Stomach (tissue), 9 donors: ENCODE measurements around the gene MISP. TPM values are rescaled to one million over a fixed set of nuclear protein-coding genes. Genes with fewer than 3 reads are reported as not detected.
"Not testable (repeated sequence)": the region's sequence is repeated elsewhere in the genome, so short reads cannot be mapped to it uniquely, and the experiment has no call there.

Experiments used
- DNase-seq, 2 donors: peaks; one replicate each; pipeline versions ENCODE4 v3.0.0 to v3.0.0-alpha.2; 2013 to 2019
- H3K27ac ChIP-seq, 5 donors: fragments of 200-600 bp in 4 of 5; sonication (generic) in 4 of 5; one replicate each; pipeline ENCODE4 v1.5.1; 2013 to 2019; ENCODE audit warnings: mild to moderate bottlenecking in 1 of 5, moderate library complexity in 1 of 5
- H3K27me3 ChIP-seq, 3 donors: fragments of 200-600 bp; sonication (generic); one replicate each; pipeline ENCODE4 v1.5.1; 2017 to 2019; ENCODE audit warnings: mixed run types in 1 of 3
- H3K36me3 ChIP-seq, 4 donors: fragments of 200-600 bp; sonication (generic); 1 replicate in 3 of 4; 2 replicates in 1 of 4; pipeline ENCODE4 v1.5.1; 2016 to 2019
- H3K4me1 ChIP-seq, 4 donors: fragments of 200-600 bp; sonication (generic); one replicate each; pipeline ENCODE4 v1.5.1; 2016 to 2019
- H3K4me3 ChIP-seq, 4 donors: fragments of 200-600 bp; sonication (generic) in 3 of 4; one replicate each; pipeline ENCODE4 v1.5.1; 2016 to 2019; ENCODE audit warnings: mild to moderate bottlenecking in 1 of 4
- H3K9me3 ChIP-seq, 4 donors: fragments of 200-600 bp; sonication (generic); one replicate each; pipeline ENCODE4 v1.5.1; 2016 to 2019
- EP300 ChIP-seq: sonication (generic); formaldehyde crosslinking; IDR thresholded peaks from one replicate; pipeline ENCODE4 v1.6.1; 2017; ENCODE audit warnings: antibody characterized with exemption
- POLR2A ChIP-seq, 4 donors: fragments of 450-650 bp; IDR thresholded peaks; one replicate each; pipeline ENCODE4 v1.6.1; 2016; ENCODE audit warnings: antibody characterized with exemption in 4 of 4, control low read depth in 2 of 4, mild to moderate bottlenecking in 1 of 4, moderate library complexity in 1 of 4
- POLR2AphosphoS5 ChIP-seq, 3 donors: sonication (generic); formaldehyde crosslinking; IDR thresholded peaks; one replicate each; pipeline ENCODE4 v1.6.1; 2016; ENCODE audit warnings: antibody characterized with exemption in 3 of 3
- WGBS, 5 donors: extraction: QIAGEN DNeasy Blood & Tissue Kit in 3 of 5; methylation state at CpG; one replicate each; pipeline versions ENCODE4 v1.1.5 to v1.1.7; 2013 to 2018; 5-methylcytosine and 5-hydroxymethylcytosine counted together
- intact Hi-C: fragments of 100-400 bp; cut with DNase I; formaldehyde crosslinking; loops from one replicate; pipeline ENCODE4 v1.15.1; 2023; ENCODE audit warnings: low total_unique reads
- polyA plus RNA-seq, 3 donors: library from polyadenylated mRNA; stranded (reverse); fragments of 200-250 nt; gene quantifications; one replicate each; pipeline ENCODE4 v1.2.3, GENCODE V29; 2013
- total RNA-seq, 5 donors: library from RNA; depleted of rRNA; stranded (reverse); fragments of >200 nt; gene quantifications; one replicate each; pipeline versions ENCODE4 v1.1.0 to v1.2.3, GENCODE V29; 2014 to 2016
- TF ChIP-seq, protein P1 (sequence below), 7 experiments: fragments of 450-650 bp in 4 of 7; fragments of 200-600 bp in 3 of 7; sonication (generic) in 3 of 7; IDR thresholded peaks; one replicate each; pipeline ENCODE4 v1.5.1; 2016 to 2019; ENCODE audit warnings: antibody characterized with exemption in 7 of 7, control low read depth in 2 of 7, mild to moderate bottlenecking in 1 of 7
- donor health status: healthy with polysubstance abuse.
- donor health status: Bipolar disorder and iron deficiency.
- donor health status: healthy.

Gene MISP
- total and polyA plus RNA-seq, 8 donors: 2.1 to 149 (median 12.7) TPM

GRCh38 chr19:725461-726089, 25.3 kb upstream of the MISP start:
- 82 to 93% (median 86%) methylated on average over 10 to 13 of the region's 13 CpGs for WGBS, 5 donors

DNA sequence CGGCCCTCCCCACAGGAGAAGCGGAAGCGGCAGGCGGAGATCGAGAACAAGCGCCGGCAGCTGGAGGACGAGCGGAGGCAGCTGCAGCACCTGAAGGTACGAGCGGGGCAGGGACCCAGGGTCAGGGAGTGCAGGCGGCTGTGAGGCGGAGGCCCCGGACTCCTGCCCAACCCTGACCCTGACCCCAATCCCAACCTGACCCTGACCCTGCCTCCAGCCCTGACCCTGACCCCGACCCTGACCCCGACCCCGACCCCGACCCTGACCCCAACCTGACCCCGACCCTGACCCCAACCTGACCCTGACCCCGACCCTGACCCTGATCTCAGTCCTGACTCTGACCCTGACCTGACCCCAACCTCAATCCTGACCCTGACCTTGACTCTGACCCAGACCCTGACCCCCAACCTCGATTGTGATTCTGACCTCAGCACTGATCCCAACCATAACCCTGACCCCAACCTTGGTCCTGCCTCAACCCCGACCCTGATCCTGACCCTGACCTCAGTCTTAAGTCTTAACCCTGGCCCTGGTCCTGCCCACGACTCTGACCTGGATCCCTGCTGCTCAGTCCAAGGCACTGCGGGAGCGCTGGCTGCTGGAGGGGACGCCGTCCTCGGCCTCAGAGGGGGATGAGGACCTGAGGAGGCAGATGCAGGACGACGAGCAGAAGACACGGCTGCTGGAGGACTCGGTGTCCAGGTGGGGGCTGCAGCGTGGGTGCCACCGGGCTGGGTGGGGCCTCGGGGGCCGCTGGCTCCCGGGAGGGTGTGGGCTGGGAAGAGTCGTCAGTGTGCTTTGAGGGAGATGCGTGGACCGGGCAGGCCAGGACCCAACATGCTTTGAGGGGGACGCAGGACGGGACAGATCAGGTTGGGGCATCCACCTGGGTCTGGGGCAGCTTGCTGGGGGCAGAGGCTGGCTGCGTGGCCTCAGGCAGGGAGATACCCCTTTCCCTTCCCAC, 23.6 kb upstream of the MISP start:
- 73 to 87% (median 80%) methylated on average over 37 to 43 of the region's 43 CpGs for WGBS, 5 donors

More at GRCh38 chr19:725461-726089, 25.3 kb upstream of the MISP start:
- no peak for DNase-seq
- no peak overlapping the region for H3K27ac ChIP-seq
- H3K4me1 ChIP-seq: peaks cover 0 to 9% (median 7%) of the 10 kb centered on the region in 4 donors
- H3K4me3 ChIP-seq: no peak overlapping the region
- H3K9me3 ChIP-seq: no peaks in the 10 kb centered on the region
- intact Hi-C loops: no loop called here
- peaks cover 0 to 11% (median 5%) of the 10 kb centered on the region in 4 donors for H3K36me3 ChIP-seq
- TF ChIP-seq EP300: no peak
- TF ChIP-seq, protein P1, sequence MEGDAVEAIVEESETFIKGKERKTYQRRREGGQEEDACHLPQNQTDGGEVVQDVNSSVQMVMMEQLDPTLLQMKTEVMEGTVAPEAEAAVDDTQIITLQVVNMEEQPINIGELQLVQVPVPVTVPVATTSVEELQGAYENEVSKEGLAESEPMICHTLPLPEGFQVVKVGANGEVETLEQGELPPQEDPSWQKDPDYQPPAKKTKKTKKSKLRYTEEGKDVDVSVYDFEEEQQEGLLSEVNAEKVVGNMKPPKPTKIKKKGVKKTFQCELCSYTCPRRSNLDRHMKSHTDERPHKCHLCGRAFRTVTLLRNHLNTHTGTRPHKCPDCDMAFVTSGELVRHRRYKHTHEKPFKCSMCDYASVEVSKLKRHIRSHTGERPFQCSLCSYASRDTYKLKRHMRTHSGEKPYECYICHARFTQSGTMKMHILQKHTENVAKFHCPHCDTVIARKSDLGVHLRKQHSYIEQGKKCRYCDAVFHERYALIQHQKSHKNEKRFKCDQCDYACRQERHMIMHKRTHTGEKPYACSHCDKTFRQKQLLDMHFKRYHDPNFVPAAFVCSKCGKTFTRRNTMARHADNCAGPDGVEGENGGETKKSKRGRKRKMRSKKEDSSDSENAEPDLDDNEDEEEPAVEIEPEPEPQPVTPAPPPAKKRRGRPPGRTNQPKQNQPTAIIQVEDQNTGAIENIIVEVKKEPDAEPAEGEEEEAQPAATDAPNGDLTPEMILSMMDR (IDR thresholded peaks at IDR 0.05): no peak
- peaks cover 0 to 20% (median 3%) of the 10 kb centered on the region in 3 donors for H3K27me3 ChIP-seq

GRCh38 chr19:728011-728410, 22.9 kb upstream of the MISP start:
- Histone ChIP-seq H3K36me3 (peaks cover 0 to 26% (median 7%) of the 10 kb centered on the region in 4 donors), H3K27me3 (no peaks in the 10 kb centered on the region), H3K9me3 (no peaks in the 10 kb centered on the region), H3K4me1 (peaks cover 0 to under 1% (median 0%) of the 10 kb centered on the region in 4 donors), H3K27ac (peak overlapping the region; percentile 0 to 73 (median 65)), H3K4me3 (no peak overlapping the region)
- peak in 1 of 2 donors; percentile 79 for DNase-seq
- WGBS, 5 donors: 59 to 80% (median 73%) methylated on average over 26 of the region's 26 CpGs
- intact Hi-C loops: no loop called here
- TF ChIP-seq POLR2AphosphoS5 (IDR thresholded peaks at IDR 0.05): peak in 1 of 3 donors; percentile 18
- TF ChIP-seq EP300: no peak

More for the DNA sequence above, 23.6 kb upstream of the MISP start:
- intact Hi-C loops: no loop called here
- H3K36me3 ChIP-seq: peaks cover 0 to 25% (median 7%) of the 10 kb centered on the region in 4 donors
- TF ChIP-seq EP300: no peak
- no peak for TF ChIP-seq POLR2AphosphoS5 (IDR thresholded peaks at IDR 0.05)
- no peak for TF ChIP-seq POLR2A (IDR thresholded peaks at IDR 0.05)
- TF ChIP-seq, protein P1 (IDR thresholded peaks at IDR 0.05): no peak
- H3K4me3 ChIP-seq: no peak overlapping the region
- no peaks in the 10 kb centered on the region for H3K9me3 ChIP-seq
- H3K4me1 ChIP-seq: peaks cover 0 to 5% (median 3%) of the 10 kb centered on the region in 4 donors
- peaks cover 0 to 7% (median 0%) of the 10 kb centered on the region in 3 donors for H3K27me3 ChIP-seq
- peak overlapping the region; percentile 0 to 69 (median 65) for H3K27ac ChIP-seq
- no peak for DNase-seq

GRCh38 chr19:729564-729963, 21.3 kb upstream of the MISP start:
- H3K4me3 ChIP-seq, H3K4me1 ChIP-seq, DNase-seq, intact Hi-C loops, H3K27me3 ChIP-seq, H3K9me3 ChIP-seq, H3K27ac ChIP-seq: not testable (repeated sequence)
- WGBS, 5 donors: 84 to 92% (median 92%) methylated on average over 11 to 15 of the region's 15 CpGs
- peaks cover 0 to 26% (median 7%) of the 10 kb centered on the region in 4 donors for H3K36me3 ChIP-seq

DNA sequence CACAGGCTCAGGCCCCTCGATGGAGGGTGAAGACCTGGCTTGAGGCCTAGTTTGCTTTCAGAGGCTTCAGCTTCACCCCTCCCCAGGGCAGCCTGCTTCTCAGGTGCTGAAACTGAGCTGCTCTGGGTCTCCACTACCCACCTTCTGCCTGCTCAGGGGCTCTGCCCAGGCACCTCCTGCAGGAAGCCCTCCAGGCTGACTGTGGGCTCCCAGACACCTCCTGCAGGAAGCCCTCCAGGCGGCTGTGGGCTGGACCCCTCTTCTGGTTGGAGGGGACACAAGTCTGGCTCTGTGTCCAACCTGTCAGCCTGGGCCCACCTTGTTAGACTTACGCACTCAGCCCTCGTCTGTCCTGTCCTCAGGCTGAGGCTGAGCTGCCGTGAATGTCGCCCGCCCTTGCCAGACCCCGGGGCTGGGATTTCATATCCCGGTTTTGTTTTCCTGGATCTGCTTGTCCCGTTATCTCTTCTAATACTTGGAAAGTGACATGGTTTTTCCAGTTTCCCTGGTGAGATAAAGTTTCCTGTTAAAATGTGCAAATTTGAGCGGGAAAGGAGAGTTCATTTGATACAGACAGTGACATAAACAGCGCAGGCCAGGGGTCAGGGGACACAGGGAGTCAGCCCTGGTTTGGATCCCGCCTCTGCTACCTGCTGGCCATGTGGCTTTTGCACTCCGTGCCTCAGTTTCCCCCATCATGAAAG, 20.8 kb upstream of the MISP start:
- H3K9me3 ChIP-seq: no peaks in the 10 kb centered on the region
- intact Hi-C loops: loop anchor here (5.0 kb wide), 1 partner anchor 63 kb away; no protein-coding TSS in a partner anchor
- no peak overlapping the region for H3K27ac ChIP-seq
- H3K36me3 ChIP-seq: peaks cover 0 to 26% (median 7%) of the 10 kb centered on the region in 4 donors
- no peak overlapping the region for H3K4me3 ChIP-seq
- TF ChIP-seq POLR2AphosphoS5 (IDR thresholded peaks at IDR 0.05) (no peak), POLR2A (IDR thresholded peaks at IDR 0.05) (no peak), EP300 (no peak)
- TF ChIP-seq, protein P1 (IDR thresholded peaks at IDR 0.05): no peak
- peaks cover 0 to 9% (median 7%) of the 10 kb centered on the region in 4 donors for H3K4me1 ChIP-seq
- H3K27me3 ChIP-seq: no peaks in the 10 kb centered on the region
- 40 to 71% (median 51%) methylated on average over 13 to 14 of the region's 14 CpGs for WGBS, 5 donors
- DNase-seq: no peak
